ENCODE data around the gene MSRB3. TPM values are rescaled to one million over a fixed set of nuclear protein-coding genes. Genes with fewer than 3 reads are reported as not detected.

MSRB3 gene
- total and polyA plus RNA-seq, 4 donors = 9.9 to 24.0 (median 15.3) TPM

- Histone ChIP-seq H3K4me3 (ENCODE audit: low read depth, low read length) (no peak overlapping the region), H3K4me1 (ENCODE audit: control insufficient read depth, insufficient read depth, low read length) (no peaks in the 10 kb centered on the region), H3K36me3 (ENCODE audit: control insufficient read depth, insufficient read depth, low read length) (no peaks in the 10 kb centered on the region), H3K27me3 (ENCODE audit: control insufficient read depth, insufficient read depth, low read length) (no peaks in the 10 kb centered on the region), H3K9me3 (ENCODE audit: control insufficient read depth, insufficient read depth, low read length) (no peaks in the 10 kb centered on the region), H3K27ac (ENCODE audit: low read depth, low read length) (no peak overlapping the region)
- WGBS (ENCODE audit: insufficient coverage) = no CpG with 5 or more reads among the region's 3 CpGs
- DNase-seq (ENCODE audit: low read depth in 4 of 6, low spot score in 6 of 6) = peak in 1 of 6 donors; percentile 14
These were observed 41.3 kb downstream of the MSRB3 start for GRCh38 chr12:65319688-65320200.

- Histone ChIP-seq H3K27me3 (ENCODE audit: control insufficient read depth, insufficient read depth, low read length) (no peaks in the 10 kb centered on the region), H3K9me3 (ENCODE audit: control insufficient read depth, insufficient read depth, low read length) (no peaks in the 10 kb centered on the region), H3K4me3 (ENCODE audit: low read depth, low read length) (no peak overlapping the region), H3K27ac (ENCODE audit: low read depth, low read length) (no peak overlapping the region), H3K36me3 (ENCODE audit: control insufficient read depth, insufficient read depth, low read length) (no peaks in the 10 kb centered on the region), H3K4me1 (ENCODE audit: control insufficient read depth, insufficient read depth, low read length) (no peaks in the 10 kb centered on the region)
- no peak for DNase-seq (ENCODE audit: low read depth in 4 of 6, low spot score in 6 of 6)
- WGBS (ENCODE audit: insufficient coverage) = 62% methylated on average over 2 of the region's 5 CpGs
These were observed 44.6 kb downstream of the MSRB3 start for GRCh38 chr12:65323070-65323469.

- DNase-seq (ENCODE audit: low read depth in 4 of 6, low spot score in 6 of 6) = no peak
- WGBS (ENCODE audit: insufficient coverage) = no CpG with 5 or more reads among the region's 2 CpGs
- no peaks in the 10 kb centered on the region for H3K4me1 ChIP-seq (ENCODE audit: control insufficient read depth, insufficient read depth, low read length)
- H3K27ac ChIP-seq (ENCODE audit: low read depth, low read length) = no peak overlapping the region
- H3K36me3 ChIP-seq (ENCODE audit: control insufficient read depth, insufficient read depth, low read length) = no peaks in the 10 kb centered on the region
- H3K27me3 ChIP-seq (ENCODE audit: control insufficient read depth, insufficient read depth, low read length) = no peaks in the 10 kb centered on the region
- no peak overlapping the region for H3K4me3 ChIP-seq (ENCODE audit: low read depth, low read length)
- H3K9me3 ChIP-seq (ENCODE audit: control insufficient read depth, insufficient read depth, low read length) = no peaks in the 10 kb centered on the region
These were observed 45.6 kb downstream of the MSRB3 start for GRCh38 chr12:65324056-65324455.

DNA sequence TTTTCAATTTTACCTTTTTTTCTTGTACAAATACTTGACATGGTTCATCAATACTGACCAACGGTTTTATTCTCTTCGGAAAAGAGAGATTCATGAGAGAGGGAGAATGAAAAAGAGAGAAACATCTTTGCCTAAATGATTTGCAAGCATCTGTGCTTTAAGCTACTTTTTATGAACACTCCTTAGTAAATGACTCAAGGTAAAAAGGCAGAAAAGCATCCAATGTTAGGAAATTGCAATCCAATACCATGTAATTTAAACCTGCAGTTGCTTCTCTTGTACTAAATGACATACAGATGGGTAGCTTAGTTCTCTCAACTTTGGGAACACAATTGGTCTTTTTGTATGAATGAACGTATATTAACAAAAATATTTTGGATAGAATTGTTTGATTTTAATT, 46.1 kb downstream of the MSRB3 start:
- Histone ChIP-seq H3K4me3 (ENCODE audit: low read depth, low read length) (no peak overlapping the region), H3K9me3 (ENCODE audit: control insufficient read depth, insufficient read depth, low read length) (no peaks in the 10 kb centered on the region), H3K27ac (ENCODE audit: low read depth, low read length) (no peak overlapping the region), H3K36me3 (ENCODE audit: control insufficient read depth, insufficient read depth, low read length) (no peaks in the 10 kb centered on the region), H3K4me1 (ENCODE audit: control insufficient read depth, insufficient read depth, low read length) (no peaks in the 10 kb centered on the region), H3K27me3 (ENCODE audit: control insufficient read depth, insufficient read depth, low read length) (no peaks in the 10 kb centered on the region)
- DNase-seq (ENCODE audit: low read depth in 4 of 6, low spot score in 6 of 6) = no peak
- no CpG with 5 or more reads among the region's 3 CpGs for WGBS (ENCODE audit: insufficient coverage)

GRCh38 chr12:65325183-65325582, 46.7 kb downstream of the MSRB3 start:
- Histone ChIP-seq H3K27ac (ENCODE audit: low read depth, low read length) (no peak overlapping the region), H3K4me1 (ENCODE audit: control insufficient read depth, insufficient read depth, low read length) (no peaks in the 10 kb centered on the region), H3K36me3 (ENCODE audit: control insufficient read depth, insufficient read depth, low read length) (no peaks in the 10 kb centered on the region), H3K27me3 (ENCODE audit: control insufficient read depth, insufficient read depth, low read length) (no peaks in the 10 kb centered on the region), H3K9me3 (ENCODE audit: control insufficient read depth, insufficient read depth, low read length) (no peaks in the 10 kb centered on the region), H3K4me3 (ENCODE audit: low read depth, low read length) (no peak overlapping the region)
- no peak for DNase-seq (ENCODE audit: low read depth in 4 of 6, low spot score in 6 of 6)
- WGBS (ENCODE audit: insufficient coverage) = 100% methylated on average over 3 of the region's 5 CpGs

DNA sequence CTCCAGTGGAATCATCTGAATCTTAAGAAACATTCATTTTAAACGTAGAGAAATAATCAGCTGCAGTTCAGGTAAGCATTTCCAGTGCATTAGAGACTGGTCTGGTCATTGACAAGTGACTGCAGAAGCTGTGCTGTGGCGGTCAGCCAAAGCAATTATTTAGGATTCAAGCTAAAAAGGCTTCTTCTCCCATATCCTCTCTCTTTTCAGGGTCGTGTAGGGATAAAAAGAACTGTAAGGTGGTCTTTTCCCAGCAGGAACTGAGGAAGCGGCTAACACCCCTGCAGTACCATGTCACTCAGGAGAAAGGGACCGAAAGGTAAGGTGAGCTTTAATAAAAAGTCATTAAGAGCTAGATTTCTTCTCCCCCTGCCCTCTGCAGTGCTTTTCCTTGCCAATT, 48.1 kb downstream of the MSRB3 start:
- Histone ChIP-seq H3K27me3 (ENCODE audit: control insufficient read depth, insufficient read depth, low read length) (no peaks in the 10 kb centered on the region), H3K36me3 (ENCODE audit: control insufficient read depth, insufficient read depth, low read length) (no peaks in the 10 kb centered on the region), H3K4me1 (ENCODE audit: control insufficient read depth, insufficient read depth, low read length) (no peaks in the 10 kb centered on the region), H3K4me3 (ENCODE audit: low read depth, low read length) (no peak overlapping the region), H3K27ac (ENCODE audit: low read depth, low read length) (no peak overlapping the region), H3K9me3 (ENCODE audit: control insufficient read depth, insufficient read depth, low read length) (no peaks in the 10 kb centered on the region)
- DNase-seq (ENCODE audit: low read depth in 4 of 6, low spot score in 6 of 6) = peak in 2 of 6 donors; percentile 23 to 38
- 20% methylated on average over 1 of the region's 5 CpGs for WGBS (ENCODE audit: insufficient coverage)

GRCh38 chr12:65327207-65328076, 49.0 kb downstream of the MSRB3 start:
- H3K27me3 ChIP-seq (ENCODE audit: control insufficient read depth, insufficient read depth, low read length) = no peaks in the 10 kb centered on the region
- no peaks in the 10 kb centered on the region for H3K9me3 ChIP-seq (ENCODE audit: control insufficient read depth, insufficient read depth, low read length)
- WGBS (ENCODE audit: insufficient coverage) = no CpG with 5 or more reads among the region's 10 CpGs
- H3K27ac ChIP-seq (ENCODE audit: low read depth, low read length) = peak overlapping the region; percentile 59
- no peaks in the 10 kb centered on the region for H3K4me1 ChIP-seq (ENCODE audit: control insufficient read depth, insufficient read depth, low read length)
- DNase-seq (ENCODE audit: low read depth in 4 of 6, low spot score in 6 of 6) = peak in 1 of 6 donors; percentile 57
- no peak overlapping the region for H3K4me3 ChIP-seq (ENCODE audit: low read depth, low read length)
- H3K36me3 ChIP-seq (ENCODE audit: control insufficient read depth, insufficient read depth, low read length) = no peaks in the 10 kb centered on the region

GRCh38 chr12:65329721-65330120, 51.2 kb downstream of the MSRB3 start:
- Histone ChIP-seq H3K4me1 (ENCODE audit: control insufficient read depth, insufficient read depth, low read length) (no peaks in the 10 kb centered on the region), H3K9me3 (ENCODE audit: control insufficient read depth, insufficient read depth, low read length) (no peaks in the 10 kb centered on the region), H3K27ac (ENCODE audit: low read depth, low read length) (no peak overlapping the region), H3K36me3 (ENCODE audit: control insufficient read depth, insufficient read depth, low read length) (no peaks in the 10 kb centered on the region), H3K27me3 (ENCODE audit: control insufficient read depth, insufficient read depth, low read length) (no peaks in the 10 kb centered on the region), H3K4me3 (ENCODE audit: low read depth, low read length) (no peak overlapping the region)
- no CpG with 5 or more reads among the region's 3 CpGs for WGBS (ENCODE audit: insufficient coverage)
- no peak for DNase-seq (ENCODE audit: low read depth in 4 of 6, low spot score in 6 of 6)

DNA sequence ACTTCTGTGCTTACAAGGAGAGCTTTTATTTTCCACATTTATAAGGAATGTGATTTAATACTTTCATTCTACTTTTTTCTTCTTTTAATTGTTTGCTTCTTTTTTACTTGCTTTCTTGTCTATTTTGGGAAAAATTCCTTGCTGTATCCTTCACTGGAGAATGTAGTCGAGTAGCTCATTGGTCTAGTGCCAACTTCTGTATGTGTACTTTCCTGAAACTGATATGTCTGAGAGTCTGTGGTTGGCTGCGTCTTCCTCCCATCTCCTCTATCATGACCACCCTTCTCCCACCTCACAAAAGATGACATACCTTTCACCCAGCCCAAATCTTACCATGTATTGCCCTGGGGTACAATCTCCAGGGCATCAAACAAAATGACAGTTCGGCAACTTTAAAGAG, 51.8 kb downstream of the MSRB3 start:
- Histone ChIP-seq H3K4me1 (ENCODE audit: control insufficient read depth, insufficient read depth, low read length) (no peaks in the 10 kb centered on the region), H3K27me3 (ENCODE audit: control insufficient read depth, insufficient read depth, low read length) (no peaks in the 10 kb centered on the region), H3K9me3 (ENCODE audit: control insufficient read depth, insufficient read depth, low read length) (no peaks in the 10 kb centered on the region), H3K27ac (ENCODE audit: low read depth, low read length) (no peak overlapping the region), H3K36me3 (ENCODE audit: control insufficient read depth, insufficient read depth, low read length) (no peaks in the 10 kb centered on the region), H3K4me3 (ENCODE audit: low read depth, low read length) (no peak overlapping the region)
- 83% methylated on average over 1 of the region's 3 CpGs for WGBS (ENCODE audit: insufficient coverage)
- DNase-seq (ENCODE audit: low read depth in 4 of 6, low spot score in 6 of 6) = no peak

DNA sequence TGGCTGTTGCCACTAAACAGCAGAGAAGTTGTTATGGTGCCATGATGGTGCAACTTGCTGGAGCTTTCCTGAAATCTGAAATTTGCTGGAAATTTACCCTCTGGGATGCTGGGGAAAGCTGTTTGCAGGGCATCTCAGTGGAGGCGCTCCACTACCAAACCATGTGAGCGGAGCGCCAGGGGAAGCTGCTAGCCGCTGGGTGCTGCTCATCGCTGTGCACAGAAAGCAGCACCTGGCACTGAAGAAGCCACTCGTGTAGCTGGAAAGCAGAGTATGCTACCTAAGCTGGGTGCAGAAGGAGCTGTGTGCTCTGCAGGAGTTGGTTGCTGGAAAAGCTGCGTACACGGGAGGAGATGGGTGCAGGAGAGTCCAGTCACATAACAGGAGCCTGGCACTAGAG, 53.0 kb downstream of the MSRB3 start:
- H3K36me3 ChIP-seq (ENCODE audit: control insufficient read depth, insufficient read depth, low read length) = no peaks in the 10 kb centered on the region
- H3K4me3 ChIP-seq (ENCODE audit: low read depth, low read length) = no peak overlapping the region
- H3K27me3 ChIP-seq (ENCODE audit: control insufficient read depth, insufficient read depth, low read length) = no peaks in the 10 kb centered on the region
- no peaks in the 10 kb centered on the region for H3K9me3 ChIP-seq (ENCODE audit: control insufficient read depth, insufficient read depth, low read length)
- H3K4me1 ChIP-seq (ENCODE audit: control insufficient read depth, insufficient read depth, low read length) = no peaks in the 10 kb centered on the region
- DNase-seq (ENCODE audit: low read depth in 4 of 6, low spot score in 6 of 6) = no peak
- H3K27ac ChIP-seq (ENCODE audit: low read depth, low read length) = no peak overlapping the region
- WGBS (ENCODE audit: insufficient coverage) = 93% methylated on average over 8 of the region's 8 CpGs
